ENCODE measurements around the gene CGREF1.

The CGREF1 gene

GRCh38 chr2:27095427-27095744 is 23.5 kb downstream of the CGREF1 start:
- H3K27me3 ChIP-seq (ENCODE audit: insufficient read depth, low read length) = no peaks in the 10 kb centered on the region
- H3K9me3 ChIP-seq (ENCODE audit: low read length) = no peaks in the 10 kb centered on the region
- H3K4me1 ChIP-seq (ENCODE audit: insufficient read depth, low read length) = no peaks in the 10 kb centered on the region
- H3K36me3 ChIP-seq (ENCODE audit: insufficient read depth, low read length) = no peaks in the 10 kb centered on the region
- H3K4me3 ChIP-seq (ENCODE audit: low read length) = no peak overlapping the region
- H2AFZ ChIP-seq (ENCODE audit: low read depth, low read length) = no peak overlapping the region

- Histone ChIP-seq H3K36me3 (ENCODE audit: insufficient read depth, low read length) (no peaks in the 10 kb centered on the region), H3K9me3 (ENCODE audit: low read length) (no peaks in the 10 kb centered on the region), H2AFZ (ENCODE audit: low read depth, low read length) (no peak overlapping the region), H3K4me3 (ENCODE audit: low read length) (no peak overlapping the region), H3K4me1 (ENCODE audit: insufficient read depth, low read length) (no peaks in the 10 kb centered on the region), H3K27me3 (ENCODE audit: insufficient read depth, low read length) (no peaks in the 10 kb centered on the region)
Observed at GRCh38 chr2:27094353-27094984, 24.5 kb downstream of the CGREF1 start.

- Histone ChIP-seq H3K9me3 (ENCODE audit: low read length) (no peaks in the 10 kb centered on the region), H2AFZ (ENCODE audit: low read depth, low read length) (no peak overlapping the region), H3K4me1 (ENCODE audit: insufficient read depth, low read length) (no peaks in the 10 kb centered on the region), H3K27me3 (ENCODE audit: insufficient read depth, low read length) (no peaks in the 10 kb centered on the region), H3K36me3 (ENCODE audit: insufficient read depth, low read length) (no peaks in the 10 kb centered on the region), H3K4me3 (ENCODE audit: low read length) (no peak overlapping the region)
Observed at GRCh38 chr2:27093430-27094352, 25.2 kb downstream of the CGREF1 start.

GRCh38 chr2:27092696-27093429 is 26.1 kb downstream of the CGREF1 start:
- Histone ChIP-seq H3K4me1 (ENCODE audit: insufficient read depth, low read length) (no peaks in the 10 kb centered on the region), H3K27me3 (ENCODE audit: insufficient read depth, low read length) (no peaks in the 10 kb centered on the region), H2AFZ (ENCODE audit: low read depth, low read length) (no peak overlapping the region), H3K9me3 (ENCODE audit: low read length) (no peaks in the 10 kb centered on the region), H3K36me3 (ENCODE audit: insufficient read depth, low read length) (no peaks in the 10 kb centered on the region), H3K4me3 (ENCODE audit: low read length) (no peak overlapping the region)

- H2AFZ ChIP-seq (ENCODE audit: low read depth, low read length) = no peak overlapping the region
Observed at GRCh38 chr2:27091746-27092695, 26.9 kb downstream of the CGREF1 start.

GRCh38 chr2:27089111-27089954 is 29.6 kb downstream of the CGREF1 start:
- Histone ChIP-seq H3K4me1 (ENCODE audit: insufficient read depth, low read length) (peaks cover 10% of the 10 kb centered on the region), H2AFZ (ENCODE audit: low read depth, low read length) (no peak overlapping the region), H3K9me3 (ENCODE audit: low read length) (no peaks in the 10 kb centered on the region), H3K27me3 (ENCODE audit: insufficient read depth, low read length) (no peaks in the 10 kb centered on the region), H3K4me3 (ENCODE audit: low read length) (no peak overlapping the region), H3K36me3 (ENCODE audit: insufficient read depth, low read length) (no peaks in the 10 kb centered on the region)

More at GRCh38 chr2:27091746-27092695, 26.9 kb downstream of the CGREF1 start:
- peaks cover 4% of the 10 kb centered on the region for H3K4me1 ChIP-seq (ENCODE audit: insufficient read depth, low read length)
- H3K4me3 ChIP-seq (ENCODE audit: low read length) = no peak overlapping the region
- H3K9me3 ChIP-seq (ENCODE audit: low read length) = no peaks in the 10 kb centered on the region
- no peaks in the 10 kb centered on the region for H3K27me3 ChIP-seq (ENCODE audit: insufficient read depth, low read length)
- no peaks in the 10 kb centered on the region for H3K36me3 ChIP-seq (ENCODE audit: insufficient read depth, low read length)

- no peaks in the 10 kb centered on the region for H3K27me3 ChIP-seq (ENCODE audit: insufficient read depth, low read length)
Observed at GRCh38 chr2:27088634-27089033, 30.3 kb downstream of the CGREF1 start.

GRCh38 chr2:27087823-27088410 is 31.0 kb downstream of the CGREF1 start:
- Histone ChIP-seq H3K4me1 (ENCODE audit: insufficient read depth, low read length) (peaks cover 10% of the 10 kb centered on the region), H3K36me3 (ENCODE audit: insufficient read depth, low read length) (no peaks in the 10 kb centered on the region), H3K4me3 (ENCODE audit: low read length) (peak overlapping the region; percentile 89), H3K27me3 (ENCODE audit: insufficient read depth, low read length) (no peaks in the 10 kb centered on the region), H2AFZ (ENCODE audit: low read depth, low read length) (no peak overlapping the region), H3K9me3 (ENCODE audit: low read length) (no peaks in the 10 kb centered on the region)

More at GRCh38 chr2:27088634-27089033, 30.3 kb downstream of the CGREF1 start:
- Histone ChIP-seq H3K4me1 (ENCODE audit: insufficient read depth, low read length) (peaks cover 10% of the 10 kb centered on the region), H3K4me3 (ENCODE audit: low read length) (no peak overlapping the region), H3K9me3 (ENCODE audit: low read length) (no peaks in the 10 kb centered on the region), H2AFZ (ENCODE audit: low read depth, low read length) (no peak overlapping the region), H3K36me3 (ENCODE audit: insufficient read depth, low read length) (no peaks in the 10 kb centered on the region)

- Histone ChIP-seq H3K4me3 (ENCODE audit: low read length) (peak within 1 kb of the TSS; percentile 89), H3K36me3 (ENCODE audit: insufficient read depth, low read length) (no peaks in the 10 kb centered on the region), H2AFZ (ENCODE audit: low read depth, low read length) (peak within 1 kb of the TSS; percentile 78), H3K4me1 (ENCODE audit: insufficient read depth, low read length) (peaks cover 10% of the 10 kb centered on the region), H3K9me3 (ENCODE audit: low read length) (no peaks in the 10 kb centered on the region), H3K27me3 (ENCODE audit: insufficient read depth, low read length) (no peaks in the 10 kb centered on the region)
Observed at GRCh38 chr2:27086724-27087593, 32.0 kb downstream of the CGREF1 start, which contains the start of gene KHK. KHK (plus strand) TSS chr2:27086772; CDS start chr2:27087260, 488 bp downstream.

GRCh38 chr2:27086090-27086723 is 32.7 kb downstream of the CGREF1 start:
- peak overlapping the region; percentile 78 for H2AFZ ChIP-seq (ENCODE audit: low read depth, low read length)
- H3K9me3 ChIP-seq (ENCODE audit: low read length) = no peaks in the 10 kb centered on the region
- H3K4me3 ChIP-seq (ENCODE audit: low read length) = peak overlapping the region; percentile 89
- peaks cover 15% of the 10 kb centered on the region for H3K4me1 ChIP-seq (ENCODE audit: insufficient read depth, low read length)
- H3K36me3 ChIP-seq (ENCODE audit: insufficient read depth, low read length) = no peaks in the 10 kb centered on the region
- no peaks in the 10 kb centered on the region for H3K27me3 ChIP-seq (ENCODE audit: insufficient read depth, low read length)
